H1 (cell line): ENCODE data around the gene CRB2. TPM values are rescaled to one million over a fixed set of nuclear protein-coding genes. Genes with fewer than 3 reads are reported as not detected.

Experiments used
- CHD7 ChIP-seq: fragments of 300-600 bp; sonication (generic); IDR thresholded peaks from 2 replicates; pipeline ENCODE4 v1.7.1; 2012; ENCODE audit warnings: low read length, moderate library complexity, mild to moderate bottlenecking, inconsistent platforms; ENCODE audit not compliant: insufficient replicate concordance
- TAF1 ChIP-seq: IDR thresholded peaks from 2 replicates; pipeline ENCODE4 v1.6.1; 2011; ENCODE audit warnings: mild to moderate bottlenecking, low read depth, low read length
- polyA plus RNA-seq, 7 experiments: library from polyadenylated mRNA; depleted of rRNA in 3 of 7; stranded (reverse) in 5 of 7; unstranded in 2 of 7; fragments of >200 nt in 5 of 7; fragments of 200-250 nt in 2 of 7; gene quantifications; 1 replicate in 5 of 7; 2 replicates in 1 of 7; 4 replicates in 1 of 7; pipeline versions ENCODE4 v1.2.1 to v1.2.3, GENCODE V29; 2011 to 2013; ENCODE audit warnings: missing spikeins in 2 of 7, mixed read lengths in 2 of 7
- total RNA-seq: library from RNA; stranded (reverse); fragmentation: NEBNext Ultra II Directional; extraction: Animal tissue kit (Norgen Biotek cat#: 25700); gene quantifications from 2 replicates; pipeline ENCODE4 v1.2.1, GENCODE V29; 2021

Gene CRB2
- total and polyA plus RNA-seq, 2 of the 8 experiments (the other 6 are each of a cell fraction or from before 2014, with no cell fraction given) = 4.0 to 8.4 TPM

DNA sequence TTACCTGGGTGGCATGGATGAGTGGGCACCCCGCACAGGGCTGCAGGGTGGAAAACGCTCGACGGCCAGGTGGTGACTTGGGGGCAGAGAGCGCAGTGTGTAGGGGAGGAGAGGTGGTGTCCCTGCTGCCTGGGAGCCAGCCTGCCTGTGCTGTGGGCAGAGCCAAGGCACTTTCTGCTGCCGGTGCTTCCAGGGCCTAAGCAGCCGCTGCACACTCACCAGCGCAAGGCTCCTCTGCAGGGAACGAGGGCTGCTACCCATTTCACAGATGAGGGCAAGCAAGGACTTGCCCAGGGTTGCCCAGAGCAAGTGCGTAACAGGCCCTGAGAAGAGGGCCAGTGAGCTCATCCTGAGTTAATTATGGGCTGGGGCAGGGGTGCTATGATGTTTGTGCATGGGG is 62.5 kb downstream of the CRB2 start (continued):
- TF ChIP-seq CHD7 = no peak
- no peak for TF ChIP-seq TAF1
